SK-N-SH (cell line): Measurements from ENCODE around the gene GNAT3. TPM values are rescaled to one million over a fixed set of nuclear protein-coding genes. Genes with fewer than 3 reads are reported as not detected.
A peak's percentile ranks its signal among the peaks of the same experiment; 100 is the strongest.

ENCODE experiments used
- CTCF ChIA-PET: fragments of 300-600, 350-600 bp; formaldehyde crosslinking; extraction: SDS; loops from one replicate; lab custom pipeline; 2021; lab: Yijun Ruan, JAX
- POLR2A ChIA-PET: fragments of 350-600 bp; sonication (Branson Sonifier 250); formaldehyde crosslinking; extraction: SDS; loops from one replicate; lab custom pipeline; 2020; ENCODE audit warnings: antibody characterized with exemption, inconsistent platforms; lab: Yijun Ruan, JAX
- DNase-seq: peaks from one replicate; pipeline ENCODE4 v3.0.0; 2012
- H2AFZ ChIP-seq: fragments of 200-600 bp; sonication (generic); 2 replicates; pipeline ENCODE4 v1.8.1; 2016; ENCODE audit warnings: antibody characterized with exemption, mild to moderate bottlenecking, low read depth
- H3F3A ChIP-seq: fragments of 200-600 bp; sonication (generic); replicated peaks from 2 replicates; pipeline ENCODE3; 2016; ENCODE audit warnings: antibody characterized with exemption, mild to moderate bottlenecking; ENCODE audit not compliant: insufficient read depth
- H3K27ac ChIP-seq, 2 experiments: fragments of 200-500 bp in 1 of 2; fragments of 200-600 bp in 1 of 2; sonication (Bioruptor generic) in 1 of 2; sonication (generic), shearing (Covaris generic) in 1 of 2; 2 replicates each; pipeline versions ENCODE4 v1.5.1 to v1.6.1; 2014 to 2016; ENCODE audit warnings: low read depth in 2 of 2, inconsistent platforms in 1 of 2, low read length in 1 of 2, mild to moderate bottlenecking in 1 of 2, mixed read lengths in 1 of 2
- H3K27me3 ChIP-seq: fragments of 200-600 bp; sonication (generic), shearing (Covaris generic); 2 replicates; pipeline ENCODE4 v1.6.1; 2016; ENCODE audit warnings: mixed run types; ENCODE audit not compliant: insufficient read depth
- H3K36me3 ChIP-seq, 2 experiments: fragments of 200-500 bp in 1 of 2; fragments of 200-600 bp in 1 of 2; sonication (Bioruptor generic) in 1 of 2; sonication (generic) in 1 of 2; replicated peaks in 1 of 2; 2 replicates each; pipeline versions ENCODE3 to v1.5.1; 2014 to 2016; ENCODE audit warnings: low read length in 1 of 2, mild to moderate bottlenecking in 1 of 2; ENCODE audit not compliant: insufficient read depth in 2 of 2, control insufficient read depth in 1 of 2
- H3K4me1 ChIP-seq, 2 experiments: fragments of 200-500 bp in 1 of 2; fragments of 200-600 bp in 1 of 2; sonication (Bioruptor generic) in 1 of 2; sonication (generic), shearing (Covaris generic) in 1 of 2; 2 replicates each; pipeline versions ENCODE4 v1.5.1 to v1.6.1; 2014 to 2016; ENCODE audit warnings: low read depth in 1 of 2, low read length in 1 of 2, mixed run types in 1 of 2; ENCODE audit not compliant: insufficient read depth in 2 of 2, control insufficient read depth in 1 of 2
- H3K4me2 ChIP-seq: fragments of 200-600 bp; sonication (generic), shearing (Covaris generic); 2 replicates; pipeline ENCODE4 v1.6.1; 2017; ENCODE audit warnings: mixed run types
- H3K4me3 ChIP-seq, 2 experiments: fragments of 200-500 bp in 1 of 2; fragments of 200-600 bp in 1 of 2; sonication (Bioruptor generic) in 1 of 2; sonication (generic), shearing (Covaris generic) in 1 of 2; 2 replicates each; pipeline versions ENCODE4 v1.5.1 to v1.8.1; 2014 to 2016; ENCODE audit warnings: low read depth in 2 of 2, inconsistent platforms in 1 of 2, low read length in 1 of 2, mild to moderate bottlenecking in 1 of 2, mixed read lengths in 1 of 2, moderate library complexity in 1 of 2
- H3K79me2 ChIP-seq: fragments of 200-600 bp; sonication (generic); 2 replicates; pipeline ENCODE4 v1.8.1; 2017; ENCODE audit warnings: mild to moderate bottlenecking; ENCODE audit not compliant: insufficient read depth
- H3K9ac ChIP-seq: fragments of 200-600 bp; sonication (generic); 2 replicates; pipeline ENCODE4 v1.6.1; 2017; ENCODE audit warnings: mixed run types
- H3K9me2 ChIP-seq: fragments of 200-600 bp; sonication (generic); 2 replicates; pipeline ENCODE4 v1.6.1; 2017; ENCODE audit warnings: mixed run types
- H3K9me3 ChIP-seq: fragments of 200-600 bp; sonication (generic); 2 replicates; pipeline ENCODE4 v1.6.1; 2017; ENCODE audit warnings: mixed run types, mild to moderate bottlenecking, moderate library complexity
- H4K20me1 ChIP-seq: fragments of 200-600 bp; sonication (generic); 2 replicates; pipeline ENCODE4 v1.6.1; 2017; ENCODE audit warnings: mild to moderate bottlenecking, mixed run types; ENCODE audit not compliant: insufficient read depth
- EP300 ChIP-seq, 2 experiments: IDR thresholded peaks; 2 replicates each; pipeline versions ENCODE4 v1.4.0 to v1.6.1; 2012; ENCODE audit warnings: borderline replicate concordance in 1 of 2, low read depth in 1 of 2, low read length in 1 of 2
- FOSL2 ChIP-seq: IDR thresholded peaks from 2 replicates; pipeline ENCODE4 v1.4.0; 2012; ENCODE audit warnings: low read depth, mild to moderate bottlenecking, moderate library complexity, borderline replicate concordance
- GATA2 ChIP-seq: sonication (generic); formaldehyde crosslinking; IDR thresholded peaks from 2 replicates; pipeline ENCODE4 v1.5.0; 2020; ENCODE audit warnings: mild to moderate bottlenecking, missing genetic modification reagents
- JUND ChIP-seq: IDR thresholded peaks from 2 replicates; pipeline ENCODE4 v1.4.0; 2012
- MEF2A ChIP-seq: IDR thresholded peaks from 2 replicates; pipeline ENCODE4 v1.4.0; 2012; ENCODE audit warnings: low read depth, borderline replicate concordance
- NFIC ChIP-seq: IDR thresholded peaks from 2 replicates; pipeline ENCODE4 v1.4.0; 2012; ENCODE audit warnings: borderline replicate concordance
- POLR2AphosphoS5 ChIP-seq: IDR thresholded peaks from 2 replicates; pipeline ENCODE4 v1.6.1; 2012; ENCODE audit warnings: low read depth, low read length
- RAD21 ChIP-seq: IDR thresholded peaks from 2 replicates; pipeline ENCODE4 v1.6.1; 2012; ENCODE audit warnings: mild to moderate bottlenecking, low read length
- RFX5 ChIP-seq: IDR thresholded peaks from 2 replicates; pipeline ENCODE4 v1.6.1; 2012; ENCODE audit warnings: mild to moderate bottlenecking, improper control_type of control experiment, low read length
- RXRA ChIP-seq: IDR thresholded peaks from 2 replicates; pipeline ENCODE4 v1.4.0; 2012; ENCODE audit warnings: low read depth, mild to moderate bottlenecking, borderline replicate concordance
- TCF12 ChIP-seq: IDR thresholded peaks from 2 replicates; pipeline ENCODE4 v1.4.0; 2012
- TEAD4 ChIP-seq: IDR thresholded peaks from 2 replicates; pipeline ENCODE4 v1.4.0; 2012; ENCODE audit warnings: mild to moderate bottlenecking, borderline replicate concordance; ENCODE audit not compliant: insufficient read depth
- YY1 ChIP-seq: IDR thresholded peaks from 2 replicates; pipeline ENCODE4 v1.4.0; 2012; ENCODE audit warnings: low read depth, mild to moderate bottlenecking
- WGBS: methylation state at CpG from one replicate; pipeline ENCODE4 v1.1.6; 2017; ENCODE audit warnings: low lambda C conversion rate; 5-methylcytosine and 5-hydroxymethylcytosine counted together
- polyA plus RNA-seq, 3 experiments: library from polyadenylated mRNA; depleted of rRNA; stranded (reverse); fragments of >200 nt; gene quantifications; 2 replicates each; pipeline ENCODE4 v1.2.3, GENCODE V29; 2012
- TF ChIP-seq, protein P1 (sequence below): fragments of 150-350 bp; IDR thresholded peaks from 2 replicates; pipeline ENCODE4 v1.6.1; 2017; ENCODE audit warnings: antibody characterized with exemption, low read length, low read depth, borderline replicate concordance

GNAT3 gene
- polyA plus RNA-seq, 1 of the 3 experiments (the other 2 are of a cell fraction) = not detected

GRCh38 chr7:80508440-80508839 lies 3.4 kb downstream of the GNAT3 start:
- Histone ChIP-seq H3K27me3 (no peaks in the 10 kb centered on the region), H3K36me3 (no peaks in the 10 kb centered on the region), H3K4me1 (peaks cover 0 to 5% of the 10 kb centered on the region in 2 experiments; a peak in 2 of 4 replicates), H4K20me1 (no peaks in the 10 kb centered on the region), H3K9me3 (no peaks in the 10 kb centered on the region), H3K4me3 (no peak overlapping the region), H3K9ac (no peak overlapping the region), H3F3A (peaks cover 10% of the 10 kb centered on the region), H3K9me2 (no peaks in the 10 kb centered on the region; the same call in 1 of the 2 replicates), H2AFZ (no peak overlapping the region), H3K79me2 (no peaks in the 10 kb centered on the region), H3K4me2 (no peak overlapping the region), H3K27ac (peak overlapping the region in 1 of 2 experiments; percentile 16; a peak in 2 of 4 replicates)
- POLR2A ChIA-PET = no interaction called here
- whole genome bisulfite sequencing = 80% methylated on average over 6 of the region's 6 CpGs
- no peak for DNase-seq
- TF ChIP-seq FOSL2 (peak; percentile 69; the same call in 1 of the 2 replicates), RAD21 (no peak), YY1 (no peak), POLR2AphosphoS5 (no peak), NFIC (peak; percentile 35; the same call in 1 of the 2 replicates), TEAD4 (0 out of 2 replicates have a peak, but pooled peaks have one; percentile 27), TCF12 (peak; percentile 77), JUND (peak; percentile 56)
- CTCF ChIA-PET = interaction anchor here (0.7 kb wide), 1 partner anchor 708 kb away, joined by 3 read pairs; no protein-coding TSS in a partner anchor

- TF ChIP-seq, protein P1, sequence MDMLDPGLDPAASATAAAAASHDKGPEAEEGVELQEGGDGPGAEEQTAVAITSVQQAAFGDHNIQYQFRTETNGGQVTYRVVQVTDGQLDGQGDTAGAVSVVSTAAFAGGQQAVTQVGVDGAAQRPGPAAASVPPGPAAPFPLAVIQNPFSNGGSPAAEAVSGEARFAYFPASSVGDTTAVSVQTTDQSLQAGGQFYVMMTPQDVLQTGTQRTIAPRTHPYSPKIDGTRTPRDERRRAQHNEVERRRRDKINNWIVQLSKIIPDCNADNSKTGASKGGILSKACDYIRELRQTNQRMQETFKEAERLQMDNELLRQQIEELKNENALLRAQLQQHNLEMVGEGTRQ = no peak
- TF ChIP-seq RAD21 (no peak), GATA2 (CRISPR knock-in tag) (no peak), POLR2AphosphoS5 (no peak), RXRA (no peak), EP300 (IDR thresholded peaks at IDR 0.05; ENCODE audit: borderline replicate concordance in 1 of 2, low read depth in 1 of 2, low read length in 1 of 2) (no peak), MEF2A (no peak), RFX5 (no peak)
- Histone ChIP-seq H2AFZ (no peak overlapping the region), H3K9ac (no peak overlapping the region), H3K79me2 (no peaks in the 10 kb centered on the region), H3K9me3 (no peaks in the 10 kb centered on the region), H3K4me1 (peaks cover 0 to 5% of the 10 kb centered on the region in 2 experiments; a peak in 2 of 4 replicates), H3K9me2 (no peaks in the 10 kb centered on the region; the same call in 1 of the 2 replicates), H3K27me3 (no peaks in the 10 kb centered on the region), H3F3A (peaks cover 10% of the 10 kb centered on the region), H3K4me3 (no peak overlapping the region), H4K20me1 (no peaks in the 10 kb centered on the region), H3K4me2 (no peak overlapping the region), H3K27ac (no peak overlapping the region), H3K36me3 (no peaks in the 10 kb centered on the region)
- POLR2A ChIA-PET = no interaction called here
- no peak for DNase-seq
- CTCF ChIA-PET = no interaction called here
- 94% methylated on average over 7 of the region's 7 CpGs for WGBS
These were observed 5.9 kb downstream of the GNAT3 start for GRCh38 chr7:80505900-80506500.
